ENCODE data around the gene PDE7B. TPM values are rescaled to one million over a fixed set of nuclear protein-coding genes. Genes with fewer than 3 reads are reported as not detected.
"Not testable (repeated sequence)": the region's sequence is repeated elsewhere in the genome, so short reads cannot be mapped to it uniquely, and the experiment has no call there.

Gene PDE7B
- total RNA-seq, 1 donor = 1.7 TPM

DNA sequence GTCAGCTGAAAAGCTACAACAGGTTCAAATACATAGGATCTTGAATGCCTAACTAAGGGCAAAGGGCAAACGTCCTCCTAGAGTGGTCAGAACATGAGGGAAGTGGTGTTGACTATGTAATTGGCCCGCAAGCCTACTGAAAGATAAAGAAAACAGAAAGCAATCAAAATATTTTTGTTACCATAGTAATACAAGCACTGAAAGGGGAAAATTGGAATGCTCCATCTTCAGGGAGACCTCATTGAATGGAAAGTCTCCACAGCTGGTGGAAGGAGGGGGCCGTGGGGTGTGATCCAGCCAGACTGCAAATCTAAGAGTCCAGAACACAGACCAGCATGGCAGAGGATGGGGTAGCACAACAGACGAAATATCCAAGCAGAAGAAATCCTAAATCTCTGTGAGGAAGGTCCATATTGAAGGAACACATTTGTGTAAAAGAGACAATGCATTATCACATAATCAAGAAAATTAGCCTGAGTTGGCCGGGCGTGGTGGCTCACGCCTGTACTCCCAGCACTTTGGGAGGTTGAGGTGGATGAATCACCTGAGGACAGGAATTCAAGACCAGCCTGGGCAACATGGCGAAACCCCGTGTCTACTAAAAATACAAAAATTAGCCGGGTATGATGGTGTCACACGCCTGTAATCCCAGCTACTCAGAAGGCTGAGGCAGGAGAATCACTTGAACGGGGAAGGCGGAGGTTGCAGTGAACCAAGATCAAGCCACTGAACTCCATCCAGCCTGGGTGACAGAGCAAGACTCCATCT, 359.1 kb downstream of the PDE7B start:
- no peak for DNase-seq (ENCODE audit: low read depth)
- TF ChIP-seq, protein P1, sequence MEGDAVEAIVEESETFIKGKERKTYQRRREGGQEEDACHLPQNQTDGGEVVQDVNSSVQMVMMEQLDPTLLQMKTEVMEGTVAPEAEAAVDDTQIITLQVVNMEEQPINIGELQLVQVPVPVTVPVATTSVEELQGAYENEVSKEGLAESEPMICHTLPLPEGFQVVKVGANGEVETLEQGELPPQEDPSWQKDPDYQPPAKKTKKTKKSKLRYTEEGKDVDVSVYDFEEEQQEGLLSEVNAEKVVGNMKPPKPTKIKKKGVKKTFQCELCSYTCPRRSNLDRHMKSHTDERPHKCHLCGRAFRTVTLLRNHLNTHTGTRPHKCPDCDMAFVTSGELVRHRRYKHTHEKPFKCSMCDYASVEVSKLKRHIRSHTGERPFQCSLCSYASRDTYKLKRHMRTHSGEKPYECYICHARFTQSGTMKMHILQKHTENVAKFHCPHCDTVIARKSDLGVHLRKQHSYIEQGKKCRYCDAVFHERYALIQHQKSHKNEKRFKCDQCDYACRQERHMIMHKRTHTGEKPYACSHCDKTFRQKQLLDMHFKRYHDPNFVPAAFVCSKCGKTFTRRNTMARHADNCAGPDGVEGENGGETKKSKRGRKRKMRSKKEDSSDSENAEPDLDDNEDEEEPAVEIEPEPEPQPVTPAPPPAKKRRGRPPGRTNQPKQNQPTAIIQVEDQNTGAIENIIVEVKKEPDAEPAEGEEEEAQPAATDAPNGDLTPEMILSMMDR (IDR thresholded peaks at IDR 0.05; ENCODE audit: insufficient read depth, low read depth, low read length) = no peak
- H3K4me3 ChIP-seq (ENCODE audit: low read depth, low read length) = no peak overlapping the region

DNA sequence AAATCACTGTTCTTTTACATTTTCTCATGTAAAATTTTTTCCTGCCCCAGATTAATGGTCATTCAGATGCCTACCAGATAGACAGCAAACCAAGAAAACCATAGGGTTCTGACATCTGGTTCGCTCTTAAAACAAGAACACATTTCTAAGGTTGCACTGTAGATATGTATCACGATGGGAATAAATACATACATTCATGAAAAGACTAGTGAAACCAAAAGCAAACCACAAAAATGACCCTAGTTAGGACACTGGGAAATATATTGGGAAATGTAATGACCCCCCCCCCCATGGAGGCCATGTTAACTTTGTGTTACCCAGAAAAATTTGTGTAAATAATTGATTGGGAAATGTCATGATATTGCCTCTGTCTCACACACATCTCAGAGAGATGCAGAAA, 361.1 kb downstream of the PDE7B start:
- TF ChIP-seq, protein P1 (IDR thresholded peaks at IDR 0.05; ENCODE audit: insufficient read depth, low read depth, low read length) = no peak
- DNase-seq (ENCODE audit: low read depth) = peak; percentile 78
- no peak overlapping the region for H3K4me3 ChIP-seq (ENCODE audit: low read depth, low read length)

DNA sequence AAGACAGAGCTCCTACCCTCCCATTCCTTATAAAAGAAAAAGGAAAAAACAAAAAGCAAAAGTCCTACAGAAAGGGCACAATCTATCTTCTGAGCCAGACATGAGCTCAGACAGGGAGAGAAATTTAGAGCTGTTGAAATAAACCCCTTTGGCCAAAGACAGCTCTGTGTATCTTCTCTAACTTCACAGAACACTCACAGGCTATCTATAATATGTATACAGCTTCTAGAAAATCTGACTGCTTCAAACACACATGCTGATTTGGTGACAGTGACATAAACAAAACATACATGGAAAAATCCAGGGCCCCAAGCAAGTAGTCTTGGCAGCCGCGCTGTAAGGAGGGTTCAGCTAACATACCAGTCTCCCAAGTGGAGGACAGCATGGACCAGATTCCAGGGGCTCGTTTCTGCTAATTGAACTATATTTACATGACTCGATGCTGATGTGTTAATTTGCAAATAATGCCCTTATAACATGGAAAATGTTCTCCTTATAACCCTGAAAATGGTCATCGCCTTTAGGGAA, 361.6 kb downstream of the PDE7B start:
- no peak overlapping the region for H3K4me3 ChIP-seq (ENCODE audit: low read depth, low read length)
- no peak for DNase-seq (ENCODE audit: low read depth)
- TF ChIP-seq, protein P1 (IDR thresholded peaks at IDR 0.05; ENCODE audit: insufficient read depth, low read depth, low read length) = no peak

DNA sequence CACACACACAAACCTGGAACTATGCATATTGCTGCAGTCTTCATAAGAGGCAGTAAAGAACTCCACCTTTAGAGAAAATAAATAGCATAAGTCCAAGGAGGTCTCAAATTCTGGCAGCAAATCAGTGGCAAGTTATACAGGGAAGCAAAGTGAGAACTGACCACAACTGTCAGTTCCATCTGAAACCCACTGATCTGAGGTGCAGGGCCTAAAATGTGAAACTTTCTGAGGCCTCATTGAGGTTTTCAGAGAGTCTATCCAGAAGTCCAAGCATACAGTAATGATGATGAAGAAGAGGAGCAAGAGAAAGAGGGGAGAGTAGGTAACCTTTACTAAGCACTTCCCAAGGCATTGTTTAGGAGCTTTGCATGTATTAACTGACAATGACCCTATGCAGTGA, 362.4 kb downstream of the PDE7B start:
- DNase-seq (ENCODE audit: low read depth) = no peak
- H3K4me3 ChIP-seq (ENCODE audit: low read depth, low read length) = no peak overlapping the region
- TF ChIP-seq, protein P1 (IDR thresholded peaks at IDR 0.05; ENCODE audit: insufficient read depth, low read depth, low read length) = no peak

DNA sequence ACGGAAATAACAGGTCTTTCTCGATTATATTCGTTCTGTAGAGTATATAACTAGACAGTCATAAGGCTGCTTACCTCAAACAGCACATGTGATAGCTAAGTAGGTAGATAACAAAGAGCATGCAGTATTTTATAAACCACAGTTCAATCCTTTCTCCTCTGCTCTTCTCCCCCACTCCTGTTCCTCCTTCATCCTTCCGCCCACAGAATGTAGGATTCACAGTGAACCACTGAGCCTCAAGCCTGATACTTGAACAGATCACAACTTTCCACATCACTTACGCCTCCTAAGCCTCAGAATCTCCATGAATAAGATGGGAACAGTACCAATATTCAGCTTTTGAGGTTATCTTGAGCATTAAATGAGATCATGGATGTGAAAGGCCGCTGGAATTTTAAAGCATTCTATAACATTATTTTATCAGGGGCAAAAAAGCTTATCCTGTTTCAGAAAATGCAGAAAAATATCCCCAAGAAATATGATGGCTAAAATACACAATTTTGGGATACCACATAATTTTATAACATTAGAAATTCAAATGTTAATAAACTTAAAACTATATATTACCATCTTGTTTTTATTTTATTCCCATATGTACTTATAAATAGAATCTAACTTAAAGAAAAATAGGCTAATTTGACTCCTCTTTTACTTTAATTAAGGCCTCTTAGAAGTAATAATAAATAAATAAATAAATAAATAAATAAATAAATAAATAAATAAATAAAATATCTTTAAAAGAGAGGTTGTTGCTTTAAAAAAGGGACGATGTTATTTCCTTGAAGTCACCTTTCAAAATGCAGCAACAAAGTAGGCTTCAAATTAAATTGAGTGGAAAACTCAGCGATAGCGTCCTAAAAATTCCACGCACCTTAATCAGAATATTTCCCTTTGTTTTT, 365.3 kb downstream of the PDE7B start:
- TF ChIP-seq, protein P1 (IDR thresholded peaks at IDR 0.05; ENCODE audit: insufficient read depth, low read depth, low read length) = no peak
- no peak for DNase-seq (ENCODE audit: low read depth)
- no peak overlapping the region for H3K4me3 ChIP-seq (ENCODE audit: low read depth, low read length)

DNA sequence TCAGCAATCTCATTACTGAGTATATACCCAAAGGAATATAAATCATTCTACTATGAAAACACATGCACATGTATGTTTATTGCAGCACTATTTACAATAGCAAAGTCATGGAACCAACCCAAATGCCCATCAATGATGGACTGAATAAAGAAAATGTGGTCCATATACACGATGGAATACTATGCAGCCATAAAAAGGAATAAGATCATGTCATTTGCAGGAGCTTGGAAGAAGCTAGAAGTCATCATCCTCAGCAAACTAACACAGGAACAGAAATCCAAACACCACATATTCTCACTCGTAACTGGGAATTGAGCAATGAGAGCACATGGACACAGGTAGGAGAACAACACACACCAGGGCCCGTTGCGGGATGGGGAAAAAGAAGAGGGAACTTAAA, 373.5 kb downstream of the PDE7B start:
- H3K4me3 ChIP-seq (ENCODE audit: low read depth, low read length); DNase-seq (ENCODE audit: low read depth): not testable (repeated sequence)

DNA sequence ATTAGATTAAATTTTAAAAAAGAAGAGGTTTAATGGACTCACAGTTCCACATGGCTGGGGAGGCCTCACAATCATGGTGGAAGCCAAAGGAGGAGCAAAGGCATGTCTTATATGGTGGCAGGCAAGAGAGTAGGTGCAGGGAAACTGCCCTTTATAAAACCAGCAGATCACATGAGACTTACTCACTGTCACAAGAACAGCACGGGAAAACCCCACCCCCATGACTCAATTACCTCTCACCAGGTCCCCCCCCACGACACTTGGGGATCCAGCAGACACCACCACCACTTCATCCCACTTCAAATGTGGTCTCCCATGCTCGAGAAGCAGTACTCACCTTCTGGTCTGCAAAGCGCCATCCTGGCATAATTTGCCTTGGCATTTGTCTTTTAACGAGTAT, 374.0 kb downstream of the PDE7B start:
- DNase-seq (ENCODE audit: low read depth) = peak; percentile 37

More for the DNA sequence above, 374.0 kb downstream of the PDE7B start:
- no peak overlapping the region for H3K4me3 ChIP-seq (ENCODE audit: low read depth, low read length)
- TF ChIP-seq, protein P1 (IDR thresholded peaks at IDR 0.05; ENCODE audit: insufficient read depth, low read depth, low read length) = no peak

All from fibroblast of villous mesenchyme (primary cell).